ENCODE data around the gene HMCN1.

HMCN1 gene

GRCh38 chr1:185996211-185996610, 262.0 kb downstream of the HMCN1 start:
- no peak for TF ChIP-seq EZH2 (optimal IDR thresholded peaks at IDR 0.05; ENCODE audit: low read depth, low read length)
- TF ChIP-seq, protein P1, sequence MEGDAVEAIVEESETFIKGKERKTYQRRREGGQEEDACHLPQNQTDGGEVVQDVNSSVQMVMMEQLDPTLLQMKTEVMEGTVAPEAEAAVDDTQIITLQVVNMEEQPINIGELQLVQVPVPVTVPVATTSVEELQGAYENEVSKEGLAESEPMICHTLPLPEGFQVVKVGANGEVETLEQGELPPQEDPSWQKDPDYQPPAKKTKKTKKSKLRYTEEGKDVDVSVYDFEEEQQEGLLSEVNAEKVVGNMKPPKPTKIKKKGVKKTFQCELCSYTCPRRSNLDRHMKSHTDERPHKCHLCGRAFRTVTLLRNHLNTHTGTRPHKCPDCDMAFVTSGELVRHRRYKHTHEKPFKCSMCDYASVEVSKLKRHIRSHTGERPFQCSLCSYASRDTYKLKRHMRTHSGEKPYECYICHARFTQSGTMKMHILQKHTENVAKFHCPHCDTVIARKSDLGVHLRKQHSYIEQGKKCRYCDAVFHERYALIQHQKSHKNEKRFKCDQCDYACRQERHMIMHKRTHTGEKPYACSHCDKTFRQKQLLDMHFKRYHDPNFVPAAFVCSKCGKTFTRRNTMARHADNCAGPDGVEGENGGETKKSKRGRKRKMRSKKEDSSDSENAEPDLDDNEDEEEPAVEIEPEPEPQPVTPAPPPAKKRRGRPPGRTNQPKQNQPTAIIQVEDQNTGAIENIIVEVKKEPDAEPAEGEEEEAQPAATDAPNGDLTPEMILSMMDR (IDR thresholded peaks at IDR 0.05; ENCODE audit: low read length): no peak
- no peak for TF ChIP-seq EZH2phosphoT487 (IDR thresholded peaks at IDR 0.05; ENCODE audit: low read length)
- H3K79me2 ChIP-seq (ENCODE audit: low read length): no peaks in the 10 kb centered on the region
- no peaks in the 10 kb centered on the region for H3K4me1 ChIP-seq (ENCODE audit: low read length)
- H4K20me1 ChIP-seq (ENCODE audit: insufficient read depth, low read length): no peaks in the 10 kb centered on the region
- H3K36me3 ChIP-seq (replicated peaks; ENCODE audit: insufficient read depth, low read length): no peaks in the 10 kb centered on the region
- no peak overlapping the region for H3K27ac ChIP-seq (ENCODE audit: low read length)
- H3K4me2 ChIP-seq (ENCODE audit: low read depth, low read length): no peak overlapping the region
- H2AFZ ChIP-seq (ENCODE audit: low read length): no peak overlapping the region
- no peaks in the 10 kb centered on the region for H3K9me3 ChIP-seq (replicated peaks; ENCODE audit: insufficient read depth, low read length)
- no peak overlapping the region for H3K4me3 ChIP-seq (ENCODE audit: low read length)
- no peaks in the 10 kb centered on the region for H3F3A ChIP-seq (ENCODE audit: insufficient read depth, low read length)
- H3K9me2 ChIP-seq (replicated peaks; ENCODE audit: insufficient read depth, low read length): no peaks in the 10 kb centered on the region
- H3K9ac ChIP-seq (ENCODE audit: low read length): no peak overlapping the region
- H3K27me3 ChIP-seq (replicated peaks; ENCODE audit: insufficient read depth, low read length): no peaks in the 10 kb centered on the region
- DNase-seq: no peak

- H3K4me3 ChIP-seq (ENCODE audit: low read length): no peak overlapping the region
- H3K4me2 ChIP-seq (ENCODE audit: low read depth, low read length): no peak overlapping the region
- H3K27me3 ChIP-seq (replicated peaks; ENCODE audit: insufficient read depth, low read length): no peaks in the 10 kb centered on the region
- H4K20me1 ChIP-seq (ENCODE audit: insufficient read depth, low read length): no peaks in the 10 kb centered on the region
- no peak for DNase-seq
- no peak overlapping the region for H3K9ac ChIP-seq (ENCODE audit: low read length)
- no peaks in the 10 kb centered on the region for H3K79me2 ChIP-seq (ENCODE audit: low read length)
- no peaks in the 10 kb centered on the region for H3F3A ChIP-seq (ENCODE audit: insufficient read depth, low read length)
- H3K9me3 ChIP-seq (replicated peaks; ENCODE audit: insufficient read depth, low read length): no peaks in the 10 kb centered on the region
- H3K4me1 ChIP-seq (ENCODE audit: low read length): no peaks in the 10 kb centered on the region
- H2AFZ ChIP-seq (ENCODE audit: low read length): no peak overlapping the region
- no peaks in the 10 kb centered on the region for H3K9me2 ChIP-seq (replicated peaks; ENCODE audit: insufficient read depth, low read length)
- H3K36me3 ChIP-seq (replicated peaks; ENCODE audit: insufficient read depth, low read length): no peaks in the 10 kb centered on the region
- TF ChIP-seq EZH2phosphoT487 (IDR thresholded peaks at IDR 0.05; ENCODE audit: low read length) (no peak), EZH2 (optimal IDR thresholded peaks at IDR 0.05; ENCODE audit: low read depth, low read length) (no peak)
- TF ChIP-seq, protein P1 (IDR thresholded peaks at IDR 0.05; ENCODE audit: low read length): no peak
- no peak overlapping the region for H3K27ac ChIP-seq (ENCODE audit: low read length)
Measured at GRCh38 chr1:185998391-185998790, 264.2 kb downstream of the HMCN1 start.

DNA sequence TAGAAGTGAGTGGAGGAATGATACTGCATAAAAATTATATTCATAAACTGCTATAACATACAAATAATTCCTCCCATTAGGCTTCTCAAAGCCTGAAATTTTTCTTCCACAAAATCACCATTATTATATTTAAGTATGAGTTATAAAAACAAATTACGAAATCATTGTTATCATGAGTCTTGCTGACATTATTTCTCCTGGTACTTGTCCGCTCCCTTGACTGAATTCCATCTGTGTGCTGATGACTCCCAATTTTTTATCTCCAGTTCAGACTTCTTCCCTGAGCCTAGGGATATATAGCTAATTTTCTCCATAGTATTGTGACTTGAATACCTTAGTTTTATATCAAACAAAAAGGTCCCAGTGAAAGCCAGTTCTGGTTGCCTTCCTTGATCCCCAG, 268.2 kb downstream of the HMCN1 start:
- Histone ChIP-seq H3K9ac (ENCODE audit: low read length) (no peak overlapping the region), H4K20me1 (ENCODE audit: insufficient read depth, low read length) (no peaks in the 10 kb centered on the region), H3K9me3 (replicated peaks; ENCODE audit: insufficient read depth, low read length) (no peaks in the 10 kb centered on the region), H3K4me2 (ENCODE audit: low read depth, low read length) (no peak overlapping the region), H3K27ac (ENCODE audit: low read length) (no peak overlapping the region), H2AFZ (ENCODE audit: low read length) (no peak overlapping the region), H3K36me3 (replicated peaks; ENCODE audit: insufficient read depth, low read length) (no peaks in the 10 kb centered on the region), H3F3A (ENCODE audit: insufficient read depth, low read length) (no peaks in the 10 kb centered on the region), H3K27me3 (replicated peaks; ENCODE audit: insufficient read depth, low read length) (no peaks in the 10 kb centered on the region), H3K79me2 (ENCODE audit: low read length) (no peaks in the 10 kb centered on the region), H3K4me3 (ENCODE audit: low read length) (no peak overlapping the region), H3K9me2 (replicated peaks; ENCODE audit: insufficient read depth, low read length) (no peaks in the 10 kb centered on the region), H3K4me1 (ENCODE audit: low read length) (no peaks in the 10 kb centered on the region)
- DNase-seq: no peak
- TF ChIP-seq EZH2 (optimal IDR thresholded peaks at IDR 0.05; ENCODE audit: low read depth, low read length) (no peak), EZH2phosphoT487 (IDR thresholded peaks at IDR 0.05; ENCODE audit: low read length) (no peak)
- TF ChIP-seq, protein P1 (IDR thresholded peaks at IDR 0.05; ENCODE audit: low read length): no peak
